B cell (primary cell): ENCODE data around the gene FBN1. TPM values are rescaled to one million over a fixed set of nuclear protein-coding genes. Genes with fewer than 3 reads are reported as not detected.

ENCODE experiments used
- ATAC-seq: fragments of 200-7000 bp; cut with Tn5 transposase; one replicate; pipeline ENCODE4 v1.10.0; 2021; ENCODE audit warnings: low read depth, mild to moderate bottlenecking, moderate number of reproducible peaks, moderate library complexity
- CTCF ChIA-PET: fragments of 350-600 bp; sonication (Branson Sonifier 250); formaldehyde crosslinking; loops from one replicate; lab custom pipeline; 2021; ENCODE audit warnings: antibody characterized with exemption, inconsistent platforms; lab: Charles Lee
- POLR2A ChIA-PET: fragments of 350-600 bp; sonication (Branson Sonifier 250); formaldehyde crosslinking; loops from one replicate; lab custom pipeline; 2021; ENCODE audit warnings: antibody characterized with exemption; lab: Charles Lee
- DNase-seq: peaks from one replicate; pipeline ENCODE4 v3.0.0; 2013
- H2AFZ ChIP-seq: 2 replicates; pipeline ENCODE4 v1.6.1; 2012; ENCODE audit warnings: mild to moderate bottlenecking, low read depth, low read length; ENCODE audit not compliant: insufficient read depth, poor library complexity, severe bottlenecking
- H3K27ac ChIP-seq, 2 donors: 1 replicate in 1 of 2; 2 replicates in 1 of 2; pipeline ENCODE4 v1.5.1; 2012 to 2013; ENCODE audit warnings: low read length in 2 of 2, mild to moderate bottlenecking in 2 of 2, moderate library complexity in 1 of 2
- H3K27me3 ChIP-seq, 4 experiments: fragments of 200-600 bp in 1 of 4; sonication (generic) in 1 of 4; replicated peaks in 1 of 4; 1 replicate in 2 of 4; 2 replicates in 2 of 4; pipeline versions ENCODE4 v1.6.1 to v1.7.0; 2013 to 2016; ENCODE audit warnings: low read length in 3 of 4, mild to moderate bottlenecking in 2 of 4, mixed read lengths in 1 of 4, moderate library complexity in 1 of 4; ENCODE audit not compliant: insufficient read depth in 4 of 4, control insufficient read depth in 3 of 4; ENCODE audit errors: control extremely low read depth in 1 of 4
- H3K36me3 ChIP-seq, 2 experiments: replicated peaks in 1 of 2; 1 replicate in 1 of 2; 2 replicates in 1 of 2; pipeline versions ENCODE4 v1.6.1 to v1.7.1; 2013; ENCODE audit warnings: low read length in 1 of 2; ENCODE audit not compliant: insufficient read depth in 2 of 2, control insufficient read depth in 1 of 2; ENCODE audit errors: control extremely low read depth in 1 of 2, extremely low read depth in 1 of 2
- H3K4me1 ChIP-seq, 2 donors: fragments of 200-600 bp in 1 of 2; sonication (generic) in 1 of 2; 1 replicate in 1 of 2; 2 replicates in 1 of 2; pipeline versions ENCODE4 v1.5.1 to v1.6.1; 2013 to 2017; ENCODE audit warnings: low read length in 2 of 2; ENCODE audit not compliant: control insufficient read depth in 2 of 2, insufficient read depth in 2 of 2
- H3K4me2 ChIP-seq: replicated peaks from 2 replicates; pipeline ENCODE3; 2012; ENCODE audit warnings: mild to moderate bottlenecking, low read depth, low read length; ENCODE audit not compliant: poor library complexity, severe bottlenecking
- H3K4me3 ChIP-seq, 5 experiments: fragments of 200-600 bp in 1 of 5; sonication (generic) in 1 of 5; 1 replicate in 3 of 5; 2 replicates in 2 of 5; pipeline versions ENCODE4 v1.5.1 to v1.7.0; 2011 to 2016; ENCODE audit warnings: low read length in 4 of 5, mild to moderate bottlenecking in 4 of 5, low read depth in 2 of 5, control low read depth in 1 of 5, moderate library complexity in 1 of 5; ENCODE audit not compliant: insufficient read depth in 1 of 5; ENCODE audit errors: control extremely low read depth in 1 of 5, extremely low read depth in 1 of 5
- H3K79me2 ChIP-seq: fragments of 200-600 bp; sonication (generic); one replicate; pipeline ENCODE4 v1.6.0; 2016; ENCODE audit warnings: low read length; ENCODE audit not compliant: control insufficient read depth, insufficient read depth
- H3K9ac ChIP-seq: fragments of 200-600 bp; sonication (generic); 2 replicates; pipeline ENCODE4 v1.6.1; 2017; ENCODE audit warnings: mild to moderate bottlenecking, low read length, moderate library complexity
- H3K9me3 ChIP-seq, 3 donors: one replicate each; pipeline versions ENCODE4 v1.6.1 to v1.7.1; 2013; ENCODE audit warnings: low read length in 2 of 3; ENCODE audit not compliant: control insufficient read depth in 2 of 3, insufficient read depth in 1 of 3; ENCODE audit errors: control extremely low read depth in 1 of 3
- H4K20me1 ChIP-seq: 2 replicates; pipeline ENCODE4 v1.6.0; 2012; ENCODE audit warnings: mild to moderate bottlenecking, low read length; ENCODE audit not compliant: insufficient read depth, control insufficient read depth, poor library complexity, severe bottlenecking
- H3K27ac Mint-ChIP-seq: one replicate; pipeline ENCODE4 v1.8.0; 2021; ENCODE audit warnings: mixed read lengths
- H3K27me3 Mint-ChIP-seq: one replicate; pipeline ENCODE4 v1.8.0; 2021; ENCODE audit warnings: mixed read lengths
- H3K4me1 Mint-ChIP-seq: one replicate; pipeline ENCODE4 v1.8.0; 2021; ENCODE audit warnings: mixed read lengths
- H3K4me3 Mint-ChIP-seq: one replicate; pipeline ENCODE4 v1.8.0; 2021; ENCODE audit warnings: mixed read lengths
- H3K9me3 Mint-ChIP-seq: one replicate; pipeline ENCODE4 v1.8.0; 2022; ENCODE audit warnings: mixed read lengths; ENCODE audit not compliant: insufficient read depth
- EZH2 ChIP-seq: IDR thresholded peaks from 2 replicates; pipeline ENCODE4 v1.6.1; 2012; ENCODE audit warnings: borderline replicate concordance, low read depth, mild to moderate bottlenecking, moderate library complexity, low read length; ENCODE audit not compliant: insufficient read depth, poor library complexity, severe bottlenecking
- WGBS: methylation state at CpG from one replicate; pipeline ENCODE4 v1.1.5; 2013; ENCODE audit warnings: missing lambda C conversion rate; ENCODE audit not compliant: insufficient coverage; 5-methylcytosine and 5-hydroxymethylcytosine counted together
- intact Hi-C: fragments of 100-400 bp; cut with micrococcal nuclease; formaldehyde crosslinking; loops from one replicate; pipeline ENCODE4 v1.10.0; 2022
- polyA plus RNA-seq: library from polyadenylated mRNA; depleted of rRNA; stranded (reverse); fragments of >200 nt; gene quantifications from 2 replicates; pipeline ENCODE4 v1.2.3, GENCODE V29; 2012
- total RNA-seq, 2 donors: library from RNA; stranded (reverse); fragments of 120-200 nt in 1 of 2; gene quantifications; 1 replicate in 1 of 2; 2 replicates in 1 of 2; pipeline versions ENCODE4 v1.2.3 to v1.2.4, GENCODE V29; 2013 to 2022
- TF ChIP-seq, protein P1 (sequence below): fragments of 200-600 bp; IDR thresholded peaks from one replicate; pipeline ENCODE4 v1.8.0; 2022; ENCODE audit warnings: antibody characterized with exemption, mild to moderate bottlenecking

Gene FBN1
- total and polyA plus RNA-seq, 2 donors (not counting 1 experiment from before 2014, with no cell fraction given) = 0.15 to 0.25 TPM

DNA sequence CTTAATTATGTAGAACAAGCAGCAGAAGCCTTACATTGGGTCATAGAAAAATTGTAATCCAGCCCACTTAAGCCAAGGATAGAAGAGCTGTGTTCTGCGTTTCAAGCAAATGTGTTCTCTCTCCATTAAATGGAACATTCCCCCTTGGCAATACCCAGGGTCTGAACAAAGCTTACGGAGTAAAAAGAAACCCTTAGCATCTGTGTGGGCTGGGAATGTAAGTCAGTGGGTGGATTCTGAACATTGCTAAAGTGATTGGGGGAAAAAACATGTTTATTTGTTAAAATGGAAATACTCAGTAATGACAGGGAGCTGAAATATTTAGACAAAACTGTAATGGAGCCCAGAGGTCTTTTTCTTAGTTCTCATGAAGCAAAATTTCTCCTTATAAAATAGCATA is 166.9 kb downstream of the FBN1 start:
- Mint-ChIP-seq H3K9me3 (no peaks in the 10 kb centered on the region), H3K27me3 (no peaks in the 10 kb centered on the region), H3K4me3 (no peak overlapping the region), H3K4me1 (no peaks in the 10 kb centered on the region), H3K27ac (no peak overlapping the region)
- Histone ChIP-seq H3K27me3 (no peaks in the 10 kb centered on the region), H3K36me3 (no peaks in the 10 kb centered on the region), H3K79me2 (no peaks in the 10 kb centered on the region), H3K9ac (no peak overlapping the region), H3K9me3 (no peaks in the 10 kb centered on the region), H3K27ac (no peak overlapping the region), H4K20me1 (no peaks in the 10 kb centered on the region), H3K4me2 (no peak overlapping the region), H2AFZ (no peak overlapping the region), H3K4me1 (no peaks in the 10 kb centered on the region), H3K4me3 (no peak overlapping the region)
- DNase-seq (no peak), ATAC-seq (no peak)
- ChIA-PET CTCF (no interaction called here), POLR2A (no interaction called here)
- no CpG with 5 or more reads among the region's 2 CpGs for WGBS
- intact Hi-C loops = no loop called here
- TF ChIP-seq EZH2 = no peak
- TF ChIP-seq, protein P1, sequence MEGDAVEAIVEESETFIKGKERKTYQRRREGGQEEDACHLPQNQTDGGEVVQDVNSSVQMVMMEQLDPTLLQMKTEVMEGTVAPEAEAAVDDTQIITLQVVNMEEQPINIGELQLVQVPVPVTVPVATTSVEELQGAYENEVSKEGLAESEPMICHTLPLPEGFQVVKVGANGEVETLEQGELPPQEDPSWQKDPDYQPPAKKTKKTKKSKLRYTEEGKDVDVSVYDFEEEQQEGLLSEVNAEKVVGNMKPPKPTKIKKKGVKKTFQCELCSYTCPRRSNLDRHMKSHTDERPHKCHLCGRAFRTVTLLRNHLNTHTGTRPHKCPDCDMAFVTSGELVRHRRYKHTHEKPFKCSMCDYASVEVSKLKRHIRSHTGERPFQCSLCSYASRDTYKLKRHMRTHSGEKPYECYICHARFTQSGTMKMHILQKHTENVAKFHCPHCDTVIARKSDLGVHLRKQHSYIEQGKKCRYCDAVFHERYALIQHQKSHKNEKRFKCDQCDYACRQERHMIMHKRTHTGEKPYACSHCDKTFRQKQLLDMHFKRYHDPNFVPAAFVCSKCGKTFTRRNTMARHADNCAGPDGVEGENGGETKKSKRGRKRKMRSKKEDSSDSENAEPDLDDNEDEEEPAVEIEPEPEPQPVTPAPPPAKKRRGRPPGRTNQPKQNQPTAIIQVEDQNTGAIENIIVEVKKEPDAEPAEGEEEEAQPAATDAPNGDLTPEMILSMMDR = no peak

DNA sequence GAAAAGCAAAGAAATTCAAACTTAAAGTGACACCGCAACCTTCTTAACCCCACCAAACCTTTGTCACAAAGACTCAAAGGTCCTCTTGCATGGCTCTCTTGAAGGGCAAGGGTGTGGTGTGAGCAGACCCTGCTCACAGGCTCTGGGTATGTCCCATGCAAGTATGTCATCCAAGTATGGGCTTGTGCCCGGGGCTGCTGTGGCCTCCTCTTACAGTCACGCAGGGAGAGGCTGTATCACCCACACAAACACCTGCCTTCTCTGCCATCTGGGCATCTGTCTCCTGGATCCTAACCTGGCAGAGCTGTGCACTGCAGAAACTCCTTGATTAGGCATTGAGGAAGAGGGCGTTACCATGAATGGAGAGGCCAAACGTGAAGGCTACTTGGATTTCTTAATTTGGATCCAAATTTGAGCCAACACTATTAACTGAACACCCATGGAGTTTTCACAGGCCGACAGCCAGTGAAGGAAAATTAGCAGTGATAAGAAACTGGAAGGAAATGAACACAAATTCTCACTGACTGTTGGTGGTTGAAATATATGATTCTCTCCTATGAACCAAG is 167.6 kb downstream of the FBN1 start:
- H3K27me3 ChIP-seq = no peaks in the 10 kb centered on the region
- no peaks in the 10 kb centered on the region for H3K36me3 ChIP-seq
- ChIA-PET POLR2A (no interaction called here), CTCF (no interaction called here)
- Mint-ChIP-seq H3K4me3 (no peak overlapping the region), H3K9me3 (no peaks in the 10 kb centered on the region), H3K4me1 (no peaks in the 10 kb centered on the region), H3K27ac (no peak overlapping the region), H3K27me3 (no peaks in the 10 kb centered on the region)
- intact Hi-C loops = no loop called here
- TF ChIP-seq, protein P1 = no peak
- TF ChIP-seq EZH2 = no peak
- no peak overlapping the region for H3K27ac ChIP-seq
- H3K9me3 ChIP-seq = no peaks in the 10 kb centered on the region
- H4K20me1 ChIP-seq = no peaks in the 10 kb centered on the region
- ATAC-seq (no peak), DNase-seq (no peak)
- H3K9ac ChIP-seq = no peak overlapping the region
- no peak overlapping the region for H2AFZ ChIP-seq
- H3K4me2 ChIP-seq = no peak overlapping the region
- WGBS = 92% methylated on average over 2 of the region's 6 CpGs
- H3K4me3 ChIP-seq = no peak overlapping the region
- no peaks in the 10 kb centered on the region for H3K4me1 ChIP-seq
- H3K79me2 ChIP-seq = no peaks in the 10 kb centered on the region
